Left kidney (tissue), 2 donors: ENCODE measurements around the gene TNFRSF4. TPM values are rescaled to one million over a fixed set of nuclear protein-coding genes. Genes with fewer than 3 reads are reported as not detected.

Experiments
- DNase-seq: peaks from one replicate; pipeline ENCODE4 v3.0.0-alpha.2; 2013
- polyA plus RNA-seq: library from polyadenylated mRNA; unstranded; fragments of 120-200 nt; gene quantifications from one replicate; pipeline ENCODE4 v1.2.1, GENCODE V29; 2013; ENCODE audit not compliant: insufficient read length

The TNFRSF4 gene
- polyA plus RNA-seq, 1 donor: 1.0 TPM

- no peak for DNase-seq
These were observed 19.6 kb upstream of the TNFRSF4 start for GRCh38 chr1:1233567-1233892.

GRCh38 chr1:1232796-1233566 lies 19.0 kb upstream of the TNFRSF4 start:
- no peak for DNase-seq

DNA sequence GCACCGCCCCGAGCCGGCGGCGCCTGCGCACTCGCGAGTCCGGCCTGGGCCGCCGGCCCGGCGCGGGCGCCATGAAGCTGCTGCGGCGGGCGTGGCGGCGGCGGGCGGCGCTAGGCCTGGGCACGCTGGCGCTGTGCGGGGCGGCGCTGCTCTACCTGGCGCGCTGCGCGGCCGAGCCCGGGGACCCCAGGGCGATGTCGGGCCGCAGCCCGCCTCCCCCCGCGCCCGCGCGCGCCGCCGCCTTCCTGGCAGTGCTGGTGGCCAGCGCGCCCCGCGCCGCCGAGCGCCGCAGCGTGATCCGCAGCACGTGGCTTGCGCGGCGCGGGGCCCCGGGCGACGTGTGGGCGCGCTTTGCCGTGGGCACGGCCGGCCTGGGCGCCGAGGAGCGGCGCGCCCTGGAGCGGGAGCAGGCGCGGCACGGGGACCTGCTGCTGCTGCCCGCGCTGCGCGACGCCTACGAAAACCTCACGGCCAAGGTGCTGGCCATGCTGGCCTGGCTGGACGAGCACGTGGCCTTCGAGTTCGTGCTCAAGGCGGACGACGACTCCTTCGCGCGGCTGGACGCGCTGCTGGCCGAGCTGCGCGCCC lies 18.3 kb upstream of the TNFRSF4 start, which contains the start of gene B3GALT6:
TSS of gene B3GALT6 (plus strand) at position 30 of the 588 bp plus-strand sequence. CDS start at position 72, 42 bp downstream.
- no peak for DNase-seq

DNA sequence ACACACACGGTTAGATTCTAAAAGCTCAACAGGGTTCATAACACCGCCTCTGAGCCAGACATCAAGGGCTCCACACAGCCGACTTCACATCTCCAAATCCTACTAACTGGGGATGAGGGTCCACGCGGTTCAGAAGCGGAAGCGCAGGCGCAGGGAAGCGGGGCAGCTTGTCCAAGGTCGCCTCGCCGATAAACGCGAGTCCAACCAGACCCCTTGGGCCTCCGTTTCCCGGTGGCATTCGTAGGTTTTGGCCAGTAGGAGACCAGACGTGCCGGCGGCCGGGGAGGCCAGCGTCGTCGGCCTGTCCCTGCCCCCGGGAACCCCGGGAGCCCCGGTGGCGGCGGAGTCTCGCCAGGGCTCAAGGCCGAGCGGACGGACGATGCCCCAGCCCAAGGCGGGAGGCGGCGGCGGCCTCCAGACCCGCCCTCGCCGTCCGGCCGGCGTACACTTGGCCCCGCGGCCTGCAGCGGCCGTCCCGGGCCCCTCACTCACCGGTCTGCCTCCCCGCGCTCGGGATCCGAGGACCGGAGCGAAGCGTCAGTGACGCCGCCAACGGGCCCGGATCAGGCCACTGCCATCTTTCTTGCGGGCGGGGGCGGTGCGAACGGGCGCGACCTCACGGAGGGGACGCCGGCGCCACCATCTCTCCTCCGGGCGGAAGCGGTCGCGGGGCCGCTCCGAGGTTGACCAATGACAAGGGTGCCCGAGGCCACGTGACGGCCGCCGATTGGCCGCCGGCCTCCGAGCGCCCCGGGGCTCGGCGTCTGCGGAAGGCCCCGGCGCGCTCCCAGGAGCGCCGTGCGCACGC lies 17.7 kb upstream of the TNFRSF4 start, which contains the start of gene SDF4:
TSS of gene SDF4 (minus strand) at position 602 of the 808 bp plus-strand sequence. CDS start 3,229 bp downstream, outside the sequence.
- peak; percentile 96 for DNase-seq

GRCh38 chr1:1230656-1231399 lies 16.9 kb upstream of the TNFRSF4 start:
- no peak for DNase-seq

GRCh38 chr1:1229770-1230169 lies 15.8 kb upstream of the TNFRSF4 start:
- no peak for DNase-seq

DNA sequence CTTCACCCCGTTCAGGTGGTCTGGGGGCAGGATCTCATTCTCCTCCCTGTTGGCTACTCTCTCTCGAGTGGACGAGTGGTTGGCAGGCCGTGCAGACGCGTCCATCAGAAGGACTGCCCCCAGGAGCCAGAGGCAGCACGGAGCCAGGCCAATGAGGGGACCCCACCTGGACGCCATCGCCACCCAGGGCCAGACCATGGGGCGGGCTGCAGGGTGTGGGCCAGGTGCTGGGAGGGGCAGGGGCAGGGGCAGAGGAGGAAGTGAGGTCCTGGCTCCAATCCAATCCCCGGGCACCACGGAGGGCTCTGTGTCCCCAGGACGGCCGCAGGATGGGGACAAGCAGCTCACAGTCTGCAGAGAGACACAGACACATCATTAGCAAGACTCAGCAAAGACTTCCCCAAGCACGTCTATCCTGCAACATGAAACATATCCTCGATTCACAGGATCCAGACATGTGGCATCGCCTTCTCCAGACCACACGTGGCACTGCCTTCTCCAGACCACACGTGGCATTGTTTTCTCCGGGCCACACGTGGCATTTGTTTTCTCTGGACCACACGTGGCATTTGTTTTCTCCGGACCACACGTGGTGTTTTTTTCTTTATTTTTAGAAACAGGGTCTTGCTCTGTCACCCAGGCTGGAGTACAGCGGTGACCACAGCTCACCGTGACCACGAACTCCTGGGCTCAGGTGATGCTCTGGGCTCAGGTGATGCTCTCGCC lies 14.8 kb upstream of the TNFRSF4 start:
- DNase-seq: no peak

GRCh38 chr1:1228187-1228586 lies 14.2 kb upstream of the TNFRSF4 start:
- DNase-seq: no peak

GRCh38 chr1:1227386-1227785 lies 13.4 kb upstream of the TNFRSF4 start:
- DNase-seq: no peak

- DNase-seq: no peak
These were observed 12.8 kb upstream of the TNFRSF4 start for GRCh38 chr1:1226566-1227362.

DNA sequence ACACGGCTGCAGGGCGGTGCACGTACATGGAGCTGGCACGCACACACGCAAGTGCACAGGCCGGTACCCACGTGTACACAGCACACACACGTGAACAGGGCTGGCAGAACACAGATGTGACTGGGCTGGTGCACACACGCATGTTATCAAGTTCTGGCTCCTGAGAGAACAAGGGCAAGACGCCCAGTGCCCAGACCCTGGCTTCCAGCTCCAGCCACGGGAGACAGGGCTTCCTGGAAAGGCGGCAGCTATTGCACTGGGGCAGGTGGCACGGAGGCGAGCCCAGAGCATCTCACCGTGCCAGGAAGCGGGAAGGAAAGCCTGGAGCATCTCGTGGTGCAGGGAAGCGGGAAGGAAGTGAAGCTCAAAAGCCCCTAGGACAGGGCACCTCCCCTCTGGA lies 12.0 kb upstream of the TNFRSF4 start:
- DNase-seq: no peak

- no peak for DNase-seq
These were observed 11.4 kb upstream of the TNFRSF4 start for GRCh38 chr1:1225238-1225845.

GRCh38 chr1:1223891-1224290 lies 9.9 kb upstream of the TNFRSF4 start:
- no peak for DNase-seq

DNA sequence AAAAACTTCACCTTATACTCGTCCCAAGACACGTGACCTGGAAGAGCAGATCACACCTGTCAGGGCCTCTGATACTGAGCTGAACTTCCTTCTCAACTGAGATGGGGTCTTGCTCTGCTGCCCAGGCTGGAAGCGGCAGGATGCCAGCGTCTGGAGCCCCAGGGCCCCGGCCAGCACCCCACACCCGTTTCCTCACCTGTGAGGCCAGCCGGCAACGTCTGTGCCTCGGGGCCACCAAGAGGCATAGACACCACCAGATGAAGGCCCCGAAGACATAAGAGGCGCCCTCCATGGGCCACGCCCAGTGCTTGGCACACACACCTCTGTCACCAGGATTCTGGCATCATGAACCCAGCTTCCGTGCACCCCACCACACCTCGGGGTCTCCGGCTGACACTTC lies 9.4 kb upstream of the TNFRSF4 start:
- DNase-seq: no peak

DNA sequence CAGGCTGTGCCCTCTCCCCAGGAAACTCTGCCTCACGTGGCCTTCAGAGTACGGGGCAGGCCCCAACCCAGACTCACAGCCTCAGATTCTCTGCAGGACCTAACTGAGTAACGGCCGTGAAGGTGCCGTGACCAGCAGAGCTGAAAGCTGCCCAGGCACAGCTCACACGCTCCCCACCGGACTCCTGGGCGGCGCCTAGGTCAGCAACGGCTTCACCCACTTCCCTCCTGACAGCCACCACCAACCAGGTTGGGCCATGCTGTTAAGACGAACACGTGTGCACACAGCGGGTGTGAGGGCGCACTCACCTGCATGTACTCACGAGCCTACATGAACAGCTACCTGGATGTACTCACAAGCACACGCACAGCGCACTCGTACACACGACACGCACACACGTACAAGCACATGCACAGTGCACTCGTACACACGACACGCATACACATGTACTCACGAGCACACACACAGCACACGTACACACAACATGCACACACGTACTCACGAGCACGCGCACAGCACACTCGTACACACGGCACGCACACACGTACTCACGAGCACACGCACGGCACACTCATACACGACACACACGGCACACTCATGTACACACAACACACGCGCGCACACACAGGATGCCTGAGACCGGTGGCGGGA lies 8.7 kb upstream of the TNFRSF4 start:
- no peak for DNase-seq

GRCh38 chr1:1221887-1222574 lies 8.1 kb upstream of the TNFRSF4 start:
- no peak for DNase-seq

- no peak for DNase-seq
These were observed 6.2 kb upstream of the TNFRSF4 start for GRCh38 chr1:1220197-1220596.

DNA sequence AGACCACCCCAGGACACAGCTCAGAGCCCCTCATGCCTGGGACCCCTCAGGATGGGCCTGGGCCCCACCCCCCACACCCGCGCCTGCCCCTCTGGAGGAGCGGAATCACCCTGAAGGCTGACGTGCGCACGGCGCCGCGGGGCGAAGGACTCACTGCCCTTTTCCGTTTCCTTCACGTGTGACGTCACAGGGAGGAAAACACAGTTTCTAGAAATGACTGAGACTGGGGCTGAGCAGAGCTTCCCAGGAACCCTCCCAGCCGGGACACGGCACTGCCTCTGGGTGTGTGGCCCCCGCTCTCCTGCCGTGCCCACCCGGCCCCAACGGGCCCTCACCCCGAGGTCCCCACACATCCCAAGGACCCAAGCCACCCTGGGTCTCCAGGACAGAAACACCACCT lies 5.4 kb upstream of the TNFRSF4 start:
- DNase-seq: no peak
